ELF-1 (cell line): ENCODE data around the gene ADGRG3.

Experiments
- DNase-seq: peaks from one replicate; pipeline ENCODE4 v3.0.0-alpha.2; 2016; ENCODE audit warnings: low read depth, low spot score

ADGRG3 gene

GRCh38 chr16:57681950-57682728, 14.0 kb downstream of the ADGRG3 start:
- no peak for DNase-seq

- no peak for DNase-seq
Observed at GRCh38 chr16:57682809-57683635, 14.9 kb downstream of the ADGRG3 start.

- DNase-seq = no peak
Observed at GRCh38 chr16:57683636-57684545, 15.8 kb downstream of the ADGRG3 start.

GRCh38 chr16:57684626-57685358, 16.7 kb downstream of the ADGRG3 start:
- no peak for DNase-seq

DNA sequence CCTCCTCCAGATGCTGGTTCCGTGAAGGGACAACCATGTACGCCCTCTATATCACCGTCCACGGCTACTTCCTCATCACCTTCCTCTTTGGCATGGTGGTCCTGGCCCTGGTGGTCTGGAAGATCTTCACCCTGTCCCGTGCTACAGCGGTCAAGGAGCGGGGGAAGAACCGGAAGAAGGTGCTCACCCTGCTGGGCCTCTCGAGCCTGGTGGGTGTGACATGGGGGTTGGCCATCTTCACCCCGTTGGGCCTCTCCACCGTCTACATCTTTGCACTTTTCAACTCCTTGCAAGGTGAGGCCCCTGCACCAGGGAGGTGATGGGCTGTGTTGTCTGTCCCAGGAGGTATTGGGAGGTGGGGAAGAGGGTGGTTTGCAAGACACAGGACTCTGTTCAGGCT, 17.5 kb downstream of the ADGRG3 start:
- DNase-seq = no peak

GRCh38 chr16:57686577-57686976, 18.5 kb downstream of the ADGRG3 start:
- DNase-seq = no peak

DNA sequence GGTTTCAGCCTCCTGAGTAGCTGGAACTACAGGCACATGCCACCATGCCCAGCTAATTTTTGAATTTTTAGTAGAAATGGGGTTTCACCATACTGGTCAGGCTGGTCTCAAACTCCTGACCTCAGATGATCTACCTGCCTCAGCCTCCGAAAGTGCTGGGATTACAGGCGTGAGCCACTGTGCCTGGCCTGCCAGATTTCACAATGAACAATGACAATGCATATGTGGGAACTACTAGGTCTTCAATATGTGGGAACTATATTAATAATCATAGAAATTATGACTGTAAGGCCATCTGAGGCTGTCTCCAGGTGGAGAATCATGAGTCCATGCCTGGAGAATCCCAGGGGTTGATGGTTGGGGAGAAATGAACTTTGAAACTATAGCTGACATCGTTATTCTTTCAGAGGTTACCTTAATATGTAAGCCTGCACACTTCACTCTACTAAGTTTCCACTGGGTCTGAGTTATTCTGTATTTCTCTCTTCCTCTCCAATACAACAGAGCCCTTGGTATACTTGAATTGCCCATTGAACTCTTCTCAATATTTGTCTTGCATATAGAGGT, 19.3 kb downstream of the ADGRG3 start:
- no peak for DNase-seq

DNA sequence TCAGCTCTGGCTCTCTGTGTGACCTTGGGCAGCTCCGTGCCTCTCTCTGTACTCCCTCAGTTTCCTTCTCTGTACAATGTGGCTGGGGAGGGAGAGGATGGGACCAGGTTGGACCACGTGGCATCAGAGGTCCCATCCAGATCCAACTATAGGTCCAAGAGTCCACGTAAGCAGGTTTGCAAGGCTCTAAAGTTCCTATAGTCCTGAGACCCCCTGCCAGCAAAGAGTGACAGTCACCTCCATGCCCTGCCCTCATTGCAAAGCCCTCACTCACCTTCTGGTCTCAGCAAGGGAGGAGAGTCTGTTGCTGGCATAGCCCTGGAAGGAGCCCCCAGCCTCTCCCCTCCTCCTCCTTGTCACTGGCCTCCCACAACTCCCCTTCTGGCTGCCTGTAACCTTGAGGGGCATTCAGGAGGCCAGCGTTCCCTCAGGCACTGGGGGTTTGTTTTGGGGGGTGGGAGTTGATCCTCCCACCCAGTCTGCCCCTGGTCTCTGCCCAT, 20.4 kb downstream of the ADGRG3 start:
- DNase-seq = no peak

- DNase-seq = no peak
Observed at GRCh38 chr16:57688987-57689761, 21.1 kb downstream of the ADGRG3 start.

DNA sequence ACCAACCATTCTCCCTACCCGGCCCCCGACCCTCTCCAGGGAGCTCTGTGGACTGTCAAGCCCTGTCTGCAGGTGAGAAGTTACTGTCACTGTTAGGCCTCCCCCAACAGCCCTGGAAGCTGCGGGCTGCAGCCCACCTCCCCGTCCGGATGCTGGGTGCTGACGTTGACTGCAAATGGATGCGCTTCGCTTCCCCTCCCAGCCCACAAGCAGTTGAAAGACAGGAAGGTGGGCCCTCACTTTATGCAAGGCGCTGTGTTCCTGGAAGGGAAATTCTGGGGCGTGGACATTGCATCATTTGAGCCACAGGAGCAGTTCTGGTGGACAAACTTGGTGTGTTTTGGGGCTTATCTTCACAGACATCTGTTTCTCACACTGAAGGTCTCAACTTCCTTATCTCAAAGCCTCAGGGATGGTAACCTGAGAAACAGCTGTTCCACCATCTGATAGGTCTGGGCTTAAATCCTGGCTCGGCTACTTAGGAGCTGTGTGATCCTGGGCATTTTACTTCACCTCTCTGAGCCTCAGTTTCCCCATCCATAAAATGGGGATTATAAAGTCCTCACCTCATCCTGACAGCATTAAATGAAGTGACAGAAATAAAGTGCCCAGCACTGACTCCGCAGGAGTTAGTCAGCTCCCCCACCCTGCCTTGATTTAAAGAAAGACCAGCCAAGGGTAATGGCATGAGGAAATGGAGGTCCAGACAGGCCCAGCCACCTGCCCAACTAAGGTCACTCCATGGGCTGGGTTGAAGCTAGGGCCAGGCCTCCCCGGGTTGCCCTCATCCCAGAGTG, 21.9 kb downstream of the ADGRG3 start:
- DNase-seq = peak; percentile 75

DNA sequence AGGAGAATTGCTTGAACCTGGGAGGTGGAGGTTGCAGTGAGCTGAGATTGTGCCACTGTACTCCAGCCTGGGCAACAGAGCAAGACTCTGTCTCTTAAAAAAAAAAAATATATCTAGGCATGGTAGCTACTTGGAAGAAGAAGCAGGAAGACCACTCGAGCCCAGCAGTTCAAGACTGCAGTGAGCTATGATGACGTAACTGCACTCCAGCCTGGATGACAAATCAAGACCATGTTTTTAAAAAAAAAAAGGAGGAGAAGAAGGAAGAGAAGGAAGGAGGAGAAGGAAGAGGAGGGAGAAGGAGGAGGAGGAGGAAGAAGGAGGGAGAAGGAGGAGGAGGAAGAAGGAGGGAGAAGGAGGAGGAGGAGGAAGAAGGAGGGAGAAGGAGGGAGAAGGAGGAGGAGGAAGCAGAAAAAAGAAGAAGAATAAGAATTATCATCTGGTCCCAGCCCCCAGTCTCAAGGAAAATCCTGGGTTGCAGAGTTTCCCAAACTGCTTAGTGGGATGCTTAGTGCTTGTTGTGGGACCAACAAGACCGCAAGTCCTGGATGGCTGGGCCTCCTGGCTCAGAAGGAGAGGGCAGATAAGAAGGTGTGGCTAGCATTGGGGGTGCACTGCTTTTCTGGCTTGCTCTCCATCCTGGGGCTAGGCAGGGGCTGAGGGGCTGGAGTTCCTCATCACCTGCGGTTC, 22.8 kb downstream of the ADGRG3 start:
- DNase-seq = no peak

- no peak for DNase-seq
Observed at GRCh38 chr16:57692636-57693035, 24.5 kb downstream of the ADGRG3 start.

DNA sequence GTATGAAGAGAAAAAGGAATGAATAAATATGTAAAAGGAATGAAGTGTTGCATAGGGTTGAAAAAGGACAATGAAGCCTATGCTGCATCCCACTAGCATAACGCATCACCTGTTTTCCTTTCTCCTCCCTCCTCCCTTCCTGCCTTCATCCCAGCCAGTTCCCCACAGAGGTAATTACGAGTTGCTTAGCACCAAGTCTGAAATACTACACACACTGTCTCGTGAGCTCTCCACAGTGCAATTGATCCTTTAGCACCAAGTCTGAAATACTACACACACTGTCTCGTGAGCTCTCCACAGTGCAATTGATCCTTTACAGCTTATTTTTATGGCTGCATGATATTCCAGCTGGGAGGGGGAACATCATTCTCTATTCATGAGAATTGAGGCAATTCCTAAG, 25.4 kb downstream of the ADGRG3 start:
- DNase-seq = no peak

GRCh38 chr16:57694231-57694724, 26.2 kb downstream of the ADGRG3 start:
- DNase-seq = no peak

- DNase-seq = peak; percentile 64
Observed at GRCh38 chr16:57694725-57695679, 26.9 kb downstream of the ADGRG3 start, which contains the start of gene DRC7. TSS of gene DRC7 (plus strand) at chr16:57694806. CDS start at chr16:57697950, 3,144 bp downstream.

DNA sequence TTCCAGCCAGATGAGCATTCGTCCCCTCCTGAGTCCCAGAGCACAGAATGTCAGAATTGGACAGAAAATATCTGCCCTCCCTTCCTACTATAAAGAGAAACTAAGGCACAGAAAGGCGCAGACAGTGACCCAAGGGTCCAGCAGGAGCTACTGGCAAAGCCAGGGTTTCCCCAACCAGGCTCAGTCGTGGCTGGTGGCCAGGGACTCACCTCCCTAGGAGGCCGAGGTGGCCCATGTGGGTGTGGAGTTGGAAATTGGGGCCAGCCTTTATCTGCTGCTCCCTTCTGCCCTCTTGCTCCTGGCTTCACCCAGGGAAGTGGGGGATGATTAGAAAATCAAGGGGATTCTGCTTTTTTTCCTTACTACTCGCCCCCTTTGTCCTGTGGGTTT, 27.6 kb downstream of the ADGRG3 start:
- DNase-seq = no peak

- DNase-seq = no peak
Observed at GRCh38 chr16:57696240-57696639, 28.1 kb downstream of the ADGRG3 start.
